Measurements from ENCODE around the gene CCNK.
A peak's percentile ranks its signal among the peaks of the same experiment; 100 is the strongest.

Gene CCNK

DNA sequence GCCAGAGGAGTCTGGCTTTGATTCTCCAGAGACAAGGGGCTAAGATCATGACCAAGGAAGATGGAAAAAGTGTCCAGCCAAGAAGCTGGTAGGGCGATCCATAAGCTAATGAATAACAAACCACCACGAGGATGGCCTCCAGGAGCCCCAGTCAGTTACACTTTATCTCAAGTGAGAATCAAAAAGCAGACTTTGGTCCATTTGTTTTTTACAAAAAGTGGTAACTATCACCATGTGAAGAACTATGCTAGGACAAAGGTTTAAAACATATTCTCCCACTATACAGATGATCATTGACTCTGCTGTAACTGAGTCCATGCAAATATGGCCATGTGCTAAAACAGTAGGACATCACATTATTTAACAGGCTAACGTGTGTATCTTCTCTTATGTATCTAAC lies 14.5 kb upstream of the CCNK start:
- DNase-seq (ENCODE audit: low read depth), result no peak

- no peak for DNase-seq (ENCODE audit: low read depth)
Measured at GRCh38 chr14:99467336-99468078, 13.7 kb upstream of the CCNK start.

- DNase-seq (ENCODE audit: low read depth), result no peak
Measured at GRCh38 chr14:99468081-99468480, 13.1 kb upstream of the CCNK start.

GRCh38 chr14:99468836-99469592 lies 12.2 kb upstream of the CCNK start:
- no peak for DNase-seq (ENCODE audit: low read depth)

DNA sequence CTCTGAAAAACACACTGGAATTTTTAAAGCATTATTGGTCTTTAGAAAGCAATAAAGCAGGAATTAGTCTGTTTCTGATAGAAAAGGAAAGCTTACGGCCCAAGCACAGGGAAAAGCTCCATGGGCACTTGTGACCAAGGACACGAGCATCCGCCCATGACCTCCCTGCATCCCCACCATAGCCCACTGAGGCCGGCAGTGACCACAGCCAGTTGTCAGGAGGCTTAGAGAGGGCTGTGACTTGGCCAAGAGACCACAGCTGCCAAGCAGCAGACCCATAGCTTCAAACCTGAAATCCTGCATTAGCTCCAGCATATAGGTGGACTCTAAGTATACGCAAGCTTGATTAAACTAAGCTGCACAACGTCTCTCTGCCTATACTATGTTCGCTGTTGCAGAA lies 9.5 kb upstream of the CCNK start:
- DNase-seq (ENCODE audit: low read depth), result no peak

GRCh38 chr14:99472937-99473336 lies 8.3 kb upstream of the CCNK start:
- DNase-seq (ENCODE audit: low read depth), result no peak

DNA sequence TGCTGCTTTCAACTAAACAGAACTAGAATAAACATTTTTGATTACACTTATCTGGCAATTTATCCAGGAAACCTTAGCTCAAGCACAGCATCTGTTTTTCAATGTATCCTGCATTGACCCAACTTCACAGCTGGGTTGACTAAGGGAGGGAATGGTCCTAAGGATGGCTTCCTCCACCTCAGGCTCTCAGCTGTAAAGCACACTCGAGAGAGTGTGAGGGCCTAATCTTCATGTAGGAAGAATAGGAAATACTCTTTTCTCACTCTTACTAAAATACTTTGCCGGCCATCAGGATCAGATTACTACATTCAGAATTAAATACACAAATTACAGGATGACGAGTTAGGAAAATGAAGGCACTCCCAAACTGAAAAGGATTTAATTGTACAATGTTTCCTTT lies 7.8 kb upstream of the CCNK start:
- DNase-seq (ENCODE audit: low read depth), result no peak

DNA sequence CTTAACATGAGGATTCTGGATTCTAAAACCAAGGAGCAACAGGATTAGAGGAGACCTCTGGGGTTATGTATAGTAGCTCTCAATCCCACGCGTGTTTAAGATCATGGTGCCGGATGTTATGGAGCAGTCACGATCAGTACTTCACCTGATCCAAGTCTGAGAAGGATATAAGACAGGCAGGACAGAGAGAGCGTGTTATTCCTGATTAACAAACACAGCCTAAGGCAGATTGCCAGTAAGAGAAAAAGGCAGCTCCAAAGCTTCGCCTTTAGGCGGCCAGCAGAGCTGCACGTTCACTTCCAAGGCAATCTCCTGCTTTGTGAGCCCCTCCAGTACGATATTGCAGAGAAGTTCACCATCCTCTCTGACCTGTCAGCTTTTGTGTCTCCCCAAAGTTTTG lies 6.0 kb upstream of the CCNK start:
- no peak for DNase-seq (ENCODE audit: low read depth)

DNA sequence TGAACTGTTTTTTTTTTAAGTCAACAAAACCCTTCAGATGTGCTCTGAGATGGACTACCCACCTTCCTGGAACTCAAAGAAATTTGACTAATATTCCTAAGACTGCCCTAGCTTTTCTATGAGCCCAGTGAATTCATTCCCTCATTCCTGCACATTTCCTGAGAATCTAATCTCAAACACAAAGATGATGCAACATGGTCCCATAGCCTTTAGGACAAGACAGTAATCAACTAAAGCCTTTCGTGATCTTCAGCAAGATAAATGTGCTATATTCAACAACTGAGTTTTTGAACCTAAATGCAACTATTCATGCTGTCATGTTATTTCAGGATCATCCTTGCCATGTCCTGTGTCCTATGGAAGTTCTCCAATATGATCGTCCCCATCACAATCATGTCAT lies 5.5 kb upstream of the CCNK start:
- no peak for DNase-seq (ENCODE audit: low read depth)

DNA sequence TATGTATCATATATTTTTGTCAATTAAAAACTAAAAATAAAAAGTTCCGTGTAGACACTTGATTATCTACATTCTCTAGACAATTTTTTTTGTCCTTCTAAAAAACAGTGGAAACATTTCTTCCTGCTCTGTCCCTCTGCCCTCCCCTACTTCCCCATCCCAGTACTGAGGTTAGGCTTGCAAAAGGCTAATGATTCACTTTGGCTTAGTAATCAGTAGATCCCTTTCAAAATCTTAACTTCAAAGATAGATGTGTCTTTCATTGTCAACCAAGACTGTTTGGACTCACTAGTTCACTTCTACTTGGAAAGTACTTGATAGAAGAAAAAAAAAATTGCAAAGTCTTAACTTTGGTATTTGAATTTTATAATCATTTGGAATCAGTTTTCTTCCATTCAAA lies 4.3 kb upstream of the CCNK start:
- DNase-seq (ENCODE audit: low read depth), result no peak

DNA sequence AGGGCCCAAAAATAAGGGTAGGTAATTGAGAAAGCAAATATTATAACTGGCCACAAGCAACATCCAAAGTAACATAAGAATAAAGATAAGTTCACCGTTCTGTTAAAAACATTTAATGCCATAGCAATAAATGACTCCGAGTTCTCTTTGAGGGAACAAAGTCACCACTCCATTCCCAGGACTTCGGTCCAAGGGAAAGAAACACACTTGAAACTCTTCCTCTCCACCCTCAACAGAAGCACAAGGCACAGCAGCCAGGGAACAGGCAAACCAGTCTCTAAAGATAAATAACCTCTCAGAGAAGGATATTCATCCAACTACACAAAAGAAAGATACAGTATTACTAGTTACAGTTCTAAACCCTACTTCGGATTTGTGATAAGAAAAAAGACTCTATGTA lies 3.1 kb upstream of the CCNK start:
- DNase-seq (ENCODE audit: low read depth), result no peak

DNA sequence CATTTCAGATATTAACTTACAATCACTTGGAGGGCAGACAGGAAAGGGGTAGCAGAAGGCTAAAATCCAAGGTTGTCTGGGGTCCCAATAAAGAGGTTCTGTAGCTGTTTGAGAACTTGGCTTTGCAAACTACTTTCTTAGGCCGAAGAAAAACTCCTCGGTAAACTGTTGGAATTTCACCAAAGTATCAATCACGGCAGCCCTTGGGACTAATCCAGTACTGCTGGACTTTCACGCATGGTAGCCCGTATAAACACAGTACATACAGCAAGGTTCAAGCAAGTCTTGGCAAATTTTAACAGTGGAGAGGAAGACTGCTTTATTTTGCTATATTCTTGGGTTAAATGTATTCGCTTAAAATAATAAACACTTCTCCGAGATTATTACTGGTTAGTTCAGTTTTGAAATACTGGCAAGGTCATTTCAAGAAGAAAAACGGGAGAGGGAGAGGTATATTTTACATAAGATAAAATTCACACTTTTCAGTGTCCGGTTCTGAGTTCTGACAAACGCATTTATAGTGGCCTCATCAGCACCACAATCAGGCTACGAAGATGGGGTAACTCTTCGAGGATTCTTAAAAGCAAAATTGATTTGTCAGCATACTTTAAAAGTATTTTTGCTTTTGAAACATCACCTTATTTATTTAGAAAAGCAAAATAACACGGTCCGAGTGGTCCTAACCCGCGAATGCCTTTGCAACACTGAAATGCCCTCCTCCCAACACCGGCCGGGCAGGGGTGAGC lies 1.9 kb upstream of the CCNK start:
- DNase-seq (ENCODE audit: low read depth), result no peak

GRCh38 chr14:99479906-99480869 lies 1.0 kb upstream of the CCNK start, which contains the start of gene SETD3:
TSS of gene SETD3 (minus strand) at chr14:99480859. CDS start at chr14:99465805, 15,054 bp downstream.
- DNase-seq (ENCODE audit: low read depth), result peak; percentile 20

GRCh38 chr14:99481745-99482099 lies 513 bp downstream of the CCNK start:
- no peak for DNase-seq (ENCODE audit: low read depth)

- DNase-seq (ENCODE audit: low read depth), result no peak
Measured at GRCh38 chr14:99484106-99484505, 2.9 kb downstream of the CCNK start.

DNA sequence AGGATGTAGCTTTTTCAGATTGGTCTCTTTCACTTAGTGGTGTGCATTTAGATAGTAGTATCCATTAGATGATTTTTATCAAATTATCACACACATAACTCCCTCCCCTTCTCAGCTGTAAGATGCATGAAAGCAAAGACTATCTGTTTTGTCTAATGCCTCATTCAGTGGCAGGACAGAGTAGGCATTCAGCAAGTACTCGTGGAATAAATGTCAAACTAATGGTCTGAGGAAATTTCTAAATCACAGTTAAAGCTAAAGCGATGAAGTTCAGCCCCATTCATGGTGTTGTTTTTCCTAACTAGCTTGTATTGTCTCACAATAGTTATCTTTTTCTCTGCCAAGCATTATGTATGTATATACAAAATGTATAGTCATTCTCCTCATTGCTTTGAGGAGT lies 16.1 kb downstream of the CCNK start:
- no peak for DNase-seq (ENCODE audit: low read depth)

GRCh38 chr14:99497894-99498293 lies 16.7 kb downstream of the CCNK start:
- DNase-seq (ENCODE audit: low read depth), result no peak

GRCh38 chr14:99502989-99503421 lies 21.8 kb downstream of the CCNK start:
- DNase-seq (ENCODE audit: low read depth), result no peak

DNA sequence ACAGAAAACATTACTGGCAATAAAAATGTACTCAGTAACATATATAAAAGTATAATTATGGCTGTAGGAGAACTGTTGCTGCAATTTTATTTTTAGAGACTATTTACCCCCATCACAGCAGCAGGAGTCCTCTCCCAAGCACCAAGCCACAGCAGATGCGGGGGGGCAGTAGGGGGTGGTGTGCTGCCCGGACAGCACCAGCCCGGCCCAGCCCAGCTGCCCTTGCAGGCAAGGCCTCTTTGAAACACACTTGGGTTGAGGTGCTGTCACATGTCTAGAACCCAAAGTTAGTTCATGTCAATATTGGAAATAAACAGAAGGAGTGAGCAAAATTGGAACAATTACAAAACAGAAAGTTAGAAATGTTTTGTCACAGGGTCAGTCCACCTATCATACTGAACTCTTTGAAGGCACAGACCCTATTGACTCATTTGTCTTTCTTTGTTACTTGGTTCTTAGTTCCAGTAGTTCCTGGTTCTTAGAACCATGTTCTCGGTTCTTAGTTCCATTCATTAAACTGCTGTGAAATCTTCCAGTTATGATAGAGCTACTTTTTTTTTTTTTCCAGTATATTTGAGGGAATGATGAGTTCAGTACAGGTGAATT lies 22.7 kb downstream of the CCNK start:
- DNase-seq (ENCODE audit: low read depth), result no peak

DNA sequence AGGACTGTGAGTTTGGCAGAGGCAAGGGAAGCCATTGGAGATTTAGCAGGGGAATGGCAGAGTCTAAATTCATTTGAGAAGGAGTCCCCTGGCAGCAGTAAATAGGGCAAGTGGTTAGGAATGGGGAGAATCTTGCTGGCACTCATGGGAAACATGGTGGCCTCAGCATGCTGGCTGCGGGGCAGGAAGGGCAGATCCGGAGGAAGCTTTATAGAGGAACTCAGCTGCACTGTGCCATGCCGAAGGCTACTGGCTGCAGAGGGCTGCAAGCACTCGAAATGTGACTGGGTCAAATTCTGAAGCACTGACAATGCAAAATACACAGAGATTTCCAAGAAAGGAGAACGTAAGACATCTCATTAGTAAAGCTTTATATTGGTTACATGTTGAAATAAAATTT lies 23.9 kb downstream of the CCNK start:
- DNase-seq (ENCODE audit: low read depth), result no peak

DNA sequence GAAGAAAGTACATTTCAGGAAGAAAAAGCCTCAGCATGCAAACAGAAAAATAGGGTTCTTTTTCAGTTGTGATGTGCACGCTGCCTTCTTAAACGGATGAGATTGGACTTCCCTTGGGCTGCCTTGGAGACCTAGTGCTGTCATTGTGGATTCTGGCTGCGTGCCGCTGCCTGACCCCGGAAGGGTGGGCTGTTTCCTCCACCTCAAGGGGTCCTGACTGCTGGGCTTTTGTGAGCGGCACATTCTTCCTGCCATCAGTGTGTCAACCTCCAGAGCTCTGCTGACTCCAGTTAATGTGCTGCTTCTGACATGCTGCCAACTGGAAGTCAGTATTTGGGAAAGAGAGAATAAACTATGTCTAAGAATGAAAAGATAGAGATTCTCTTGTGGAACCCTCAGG lies 25.1 kb downstream of the CCNK start:
- no peak for DNase-seq (ENCODE audit: low read depth)
